ENCODE measurements around the gene ANKRD33. TPM values are rescaled to one million over a fixed set of nuclear protein-coding genes. Genes with fewer than 3 reads are reported as not detected.

Gene ANKRD33
- total and polyA plus RNA-seq, 2 of the 4 experiments (the other 2 are of a cell fraction): under 0.01 to 0.03 TPM

DNA sequence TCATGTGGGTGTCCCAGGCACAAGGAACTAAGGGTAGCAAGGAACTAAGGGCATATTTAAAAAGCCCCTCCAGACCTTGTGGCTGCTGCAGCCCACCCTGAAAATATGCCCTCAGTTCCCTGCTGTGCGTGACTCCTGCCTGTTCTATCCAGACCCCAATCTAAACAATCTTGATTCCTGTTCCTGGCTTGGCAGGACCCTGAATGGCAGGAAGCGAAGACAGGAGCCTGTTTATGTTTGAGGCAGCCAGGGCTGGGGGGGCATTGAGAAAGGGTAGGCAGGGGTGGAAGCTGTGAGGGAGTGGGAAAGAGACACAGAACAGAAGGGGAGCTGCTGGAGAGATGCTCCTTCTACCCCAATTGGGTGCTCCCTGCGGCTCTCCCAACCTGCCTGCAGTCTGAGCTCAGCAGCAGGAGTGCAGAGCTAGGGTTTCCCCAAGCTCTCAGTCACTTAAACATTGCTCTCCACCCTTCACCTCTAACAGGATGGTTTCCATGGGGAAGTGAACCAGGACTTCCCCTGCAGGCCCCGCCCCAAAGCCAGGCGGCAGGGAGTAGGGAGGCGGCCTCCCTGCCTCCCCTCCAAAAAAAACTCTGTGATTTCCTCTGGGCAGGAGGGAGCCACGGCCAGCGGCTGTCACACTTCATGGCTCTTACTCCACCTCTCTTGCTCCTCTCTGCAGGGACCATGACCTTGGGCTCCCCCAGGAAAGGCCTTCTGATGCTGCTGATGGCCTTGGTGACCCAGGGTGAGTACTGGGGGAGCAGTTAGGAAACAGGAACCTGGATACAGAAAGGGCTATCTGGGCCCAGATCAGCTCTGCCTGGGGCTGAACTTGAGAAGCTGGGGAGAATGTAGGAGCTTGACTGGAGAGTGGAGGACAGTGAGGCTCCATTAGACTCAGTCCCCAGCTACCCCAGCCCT lies 24.1 kb downstream of the ANKRD33 start:
- Histone ChIP-seq H3K14ac (replicated peaks; ENCODE audit: low read depth, low read length) (peak overlapping the region; percentile 95), H3K4me3 (ENCODE audit: insufficient read depth, low read depth, low read length) (no peak overlapping the region), H3K23ac (ENCODE audit: low read depth, low read length) (peak overlapping the region; percentile 74), H2AK5ac (ENCODE audit: low read depth, low read length) (peak overlapping the region; percentile 97), H3K4me1 (ENCODE audit: control insufficient read depth, insufficient read depth, low read length) (peaks cover 39% of the 10 kb centered on the region), H3K9me1 (ENCODE audit: insufficient read depth, low read length) (peaks cover 42% of the 10 kb centered on the region), H2BK120ac (ENCODE audit: low read depth, low read length) (peak overlapping the region; percentile 88), H4K91ac (ENCODE audit: insufficient read depth, low read depth, low read length) (peak overlapping the region; percentile 94), H2BK20ac (ENCODE audit: low read depth, low read length) (peak overlapping the region; percentile 90), H3K27me3 (ENCODE audit: control insufficient read depth, insufficient read depth, low read length) (no peaks in the 10 kb centered on the region), H3K27ac (ENCODE audit: insufficient read depth, low read length) (peak overlapping the region; percentile 71), H2AFZ (replicated peaks; ENCODE audit: low read length, poor library complexity) (peak overlapping the region; percentile 86), H3K56ac (ENCODE audit: extremely low read depth, insufficient read depth, low read length) (peak overlapping the region; percentile 39), H2BK5ac (ENCODE audit: low read depth, low read length, poor library complexity, severe bottlenecking) (peak overlapping the region; percentile 33), H3K9ac (ENCODE audit: low read depth, low read length) (peak overlapping the region; percentile 35; the same call in 1 of the 2 replicates), H2AK9ac (replicated peaks; ENCODE audit: low read depth, low read length, poor library complexity) (peak overlapping the region; percentile 82), H3K4ac (ENCODE audit: low read depth, low read length) (peak overlapping the region; percentile 98), H3K36me3 (ENCODE audit: control insufficient read depth, insufficient read depth, low read length) (peaks cover 8% of the 10 kb centered on the region; the same call in 1 of the 2 replicates), H3K9me3 (ENCODE audit: control insufficient read depth, insufficient read depth, low read length) (no peaks in the 10 kb centered on the region), H3K4me2 (ENCODE audit: low read depth, low read length) (peak overlapping the region; percentile 34; the same call in 1 of the 2 replicates), H2BK15ac (ENCODE audit: low read depth, low read length) (peak overlapping the region; percentile 85; the same call in 2 of the 3 replicates), H4K8ac (ENCODE audit: low read depth in 2 of 2, low read length in 2 of 2) (peak overlapping the region; percentile 9 to 97), H4K5ac (ENCODE audit: low read depth, low read length) (peak overlapping the region; percentile 92), H3K18ac (ENCODE audit: low read depth, low read length) (peak overlapping the region; percentile 80), H3K79me1 (ENCODE audit: low read depth in 1 of 2, low read length in 2 of 2) (peaks cover 0 to 35% of the 10 kb centered on the region in 2 experiments; a peak in 3 of 4 replicates), H4K20me1 (ENCODE audit: insufficient read depth, low read length) (no peaks in the 10 kb centered on the region)
- no TSS peak for BruUV-seq (replicated peaks)
- intact Hi-C loops (cut with micrococcal nuclease) (no loop called here), in situ Hi-C loops (cut with MboI; ENCODE audit: low sequenced_read_pairs) (no loop called here), dilution Hi-C loops (cut with HindIII; ENCODE audit: low sequenced_read_pairs, unreplicated experiment) (no loop called here)
- POLR2A ChIA-PET (ENCODE audit: unreplicated experiment): interaction anchor here (1.0 kb wide), 1 partner anchor 9 kb away, joined by 3 read pairs; no protein-coding TSS in a partner anchor
- CTCF ChIA-PET: interaction anchor here (0.8 kb wide), 1 partner anchor 17 kb away, joined by 4 read pairs; no protein-coding TSS in a partner anchor
- DNase-seq: peak; percentile 50
- no CpG with 5 or more reads among the region's 8 CpGs for WGBS, 2 experiments (ENCODE audit: extremely low coverage in 2 of 2, insufficient read length in 1 of 2)
- ATAC-seq (ENCODE audit: low read depth): peak; percentile 60
- TF ChIP-seq RFX5 (IDR thresholded peaks at IDR 0.05; ENCODE audit: low read depth, low read length) (no peak), POLR2A (IDR thresholded peaks at IDR 0.05; ENCODE audit: low read depth, low read length) (no peak), MAZ (IDR thresholded peaks at IDR 0.05; ENCODE audit: borderline replicate concordance, low read depth, low read length) (peak; percentile 34; the same call in 1 of the 2 replicates), MXI1 (IDR thresholded peaks at IDR 0.05; ENCODE audit: borderline replicate concordance, low read depth, low read length) (no peak), CHD1 (IDR thresholded peaks at IDR 0.05; ENCODE audit: low read depth, low read length) (no peak), RAD21 (IDR thresholded peaks at IDR 0.05; ENCODE audit: low read length) (no peak)
- TF ChIP-seq, protein P1, sequence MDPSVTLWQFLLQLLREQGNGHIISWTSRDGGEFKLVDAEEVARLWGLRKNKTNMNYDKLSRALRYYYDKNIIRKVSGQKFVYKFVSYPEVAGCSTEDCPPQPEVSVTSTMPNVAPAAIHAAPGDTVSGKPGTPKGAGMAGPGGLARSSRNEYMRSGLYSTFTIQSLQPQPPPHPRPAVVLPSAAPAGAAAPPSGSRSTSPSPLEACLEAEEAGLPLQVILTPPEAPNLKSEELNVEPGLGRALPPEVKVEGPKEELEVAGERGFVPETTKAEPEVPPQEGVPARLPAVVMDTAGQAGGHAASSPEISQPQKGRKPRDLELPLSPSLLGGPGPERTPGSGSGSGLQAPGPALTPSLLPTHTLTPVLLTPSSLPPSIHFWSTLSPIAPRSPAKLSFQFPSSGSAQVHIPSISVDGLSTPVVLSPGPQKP (IDR thresholded peaks at IDR 0.05; ENCODE audit: borderline replicate concordance, low read depth, low read length): no peak

Data from IMR-90 (cell line).